ENCODE results near the gene NKAIN2. TPM values are rescaled to one million over a fixed set of nuclear protein-coding genes. Genes with fewer than 3 reads are reported as not detected.

Gene NKAIN2
- total RNA-seq, 1 experiment from 2014 or later, result not detected

GRCh38 chr6:124684621-124685020 lies 881.0 kb downstream of the NKAIN2 start (continued):
- no peak for TF ChIP-seq ELF1 (IDR thresholded peaks at IDR 0.05; ENCODE audit: borderline replicate concordance, low read depth)
- no peak for TF ChIP-seq SRF (IDR thresholded peaks at IDR 0.05; ENCODE audit: low read depth)
- TF ChIP-seq EZH2 (IDR thresholded peaks at IDR 0.05), result no peak

GRCh38 chr6:124688369-124688768 lies 884.7 kb downstream of the NKAIN2 start:
- ChIA-PET CTCF (no interaction called here), POLR2A (no interaction called here), RAD21 (ENCODE audit: low non-redundant PET in 1 of 2, low total read pairs in 2 of 2, uncharacterized antibody in 2 of 2, unreplicated experiment in 2 of 2) (no interaction called here)
- Histone ChIP-seq H3K27me3 (ENCODE audit: insufficient read depth, low read length) (no peaks in the 10 kb centered on the region), H4K20me1 (ENCODE audit: insufficient read depth) (no peaks in the 10 kb centered on the region), H3K4me3 (replicated peaks in 1 of 2; ENCODE audit: low read depth in 1 of 2, low read length in 2 of 2) (no peak overlapping the region), H3K9me2 (ENCODE audit: insufficient read depth) (no peaks in the 10 kb centered on the region), H2AFZ (ENCODE audit: low read depth, low read length, poor library complexity, severe bottlenecking) (no peak overlapping the region), H3K36me3 (ENCODE audit: control insufficient read depth in 1 of 2, insufficient read depth in 2 of 2, low read length in 2 of 2) (no peaks in the 10 kb centered on the region), H3K9ac (ENCODE audit: low read length) (no peak overlapping the region), H3K27ac (ENCODE audit: low read depth, low read length) (no peak overlapping the region), H3K4me1 (ENCODE audit: control insufficient read depth in 1 of 2, insufficient read depth in 2 of 2, low read length in 2 of 2) (no peaks in the 10 kb centered on the region), H3K9me3 (ENCODE audit: control insufficient read depth in 1 of 2, insufficient read depth in 1 of 2, low read depth in 1 of 2, low read length in 2 of 2) (no peaks in the 10 kb centered on the region), H3K4me2 (ENCODE audit: low read length) (no peak overlapping the region), H3K79me2 (ENCODE audit: insufficient read depth, low read length) (no peaks in the 10 kb centered on the region)
- ATAC-seq, result no peak
- BruUV-seq (replicated peaks), result no TSS peak
- TF ChIP-seq RAD21 (IDR thresholded peaks at IDR 0.05; ENCODE audit: low read depth), result no peak
- intact Hi-C loops (cut with micrococcal nuclease), result no loop called here
- DNase-seq (ENCODE audit: low read depth, low spot score), result no peak

GRCh38 chr6:124694139-124694705 lies 890.6 kb downstream of the NKAIN2 start:
- DNase-seq (ENCODE audit: low read depth, low spot score) (no peak), ATAC-seq (no peak)
- no TSS peak for BruUV-seq (replicated peaks)
- H2AFZ ChIP-seq (ENCODE audit: low read depth, low read length, poor library complexity, severe bottlenecking), result no peak overlapping the region
- H3K4me3 ChIP-seq (replicated peaks in 1 of 2; ENCODE audit: low read depth in 1 of 2, low read length in 2 of 2), result no peak overlapping the region
- H3K9me2 ChIP-seq (ENCODE audit: insufficient read depth), result no peaks in the 10 kb centered on the region
- H3K9me3 ChIP-seq (ENCODE audit: control insufficient read depth in 1 of 2, insufficient read depth in 1 of 2, low read depth in 1 of 2, low read length in 2 of 2), result no peaks in the 10 kb centered on the region
- H3K27ac ChIP-seq (ENCODE audit: low read depth, low read length), result no peak overlapping the region
- H4K20me1 ChIP-seq (ENCODE audit: insufficient read depth), result no peaks in the 10 kb centered on the region
- no peak overlapping the region for H3K4me2 ChIP-seq (ENCODE audit: low read length)
- no peaks in the 10 kb centered on the region for H3K4me1 ChIP-seq (ENCODE audit: control insufficient read depth in 1 of 2, insufficient read depth in 2 of 2, low read length in 2 of 2)
- no peaks in the 10 kb centered on the region for H3K79me2 ChIP-seq (ENCODE audit: insufficient read depth, low read length)
- intact Hi-C loops (cut with micrococcal nuclease), result no loop called here
- ChIA-PET RAD21 (ENCODE audit: low non-redundant PET in 1 of 2, low total read pairs in 2 of 2, uncharacterized antibody in 2 of 2, unreplicated experiment in 2 of 2) (no interaction called here), CTCF (no interaction called here), POLR2A (no interaction called here)
- TF ChIP-seq ZBTB33 (IDR thresholded peaks at IDR 0.05; ENCODE audit: extremely low read depth, insufficient replicate concordance, low read length), result no peak
- no peak for TF ChIP-seq TCF7L2 (IDR thresholded peaks at IDR 0.05; ENCODE audit: borderline replicate concordance, extremely low read depth, insufficient read depth, insufficient read length)
- H3K9ac ChIP-seq (ENCODE audit: low read length), result no peak overlapping the region
- peaks cover 24% of the 10 kb centered on the region; the same call in 1 of the 2 replicates for H3K27me3 ChIP-seq (ENCODE audit: insufficient read depth, low read length)
- no peaks in the 10 kb centered on the region for H3K36me3 ChIP-seq (ENCODE audit: control insufficient read depth in 1 of 2, insufficient read depth in 2 of 2, low read length in 2 of 2)
